PC-3 (cell line): ENCODE measurements around the gene TBC1D12. TPM values are rescaled to one million over a fixed set of nuclear protein-coding genes. Genes with fewer than 3 reads are reported as not detected.

Experiments
- ATAC-seq: fragments of 200-7000 bp; cut with Tn5 transposase; 2 replicates; pipeline ENCODE4 v1.9.1; 2020; ENCODE audit warnings: mild to moderate bottlenecking, moderate library complexity
- BruUV-seq: library from RNA; stranded (reverse); fragments of 400-500 nt; replicated peaks from 2 replicates; lab custom pipeline; 2021; lab: Mats Ljungman, UMichigan
- CTCF ChIA-PET: fragments of 300-600 bp; sonication (Branson Sonifier 250); formaldehyde crosslinking; loops from one replicate; lab custom pipeline; 2022; ENCODE audit warnings: antibody characterized with exemption; lab: Charles Lee
- POLR2A ChIA-PET: fragments of 300-600 bp; sonication (Branson Sonifier 250); formaldehyde crosslinking; loops from one replicate; lab custom pipeline; 2022; ENCODE audit warnings: antibody characterized with exemption; ENCODE audit not compliant: unreplicated experiment; lab: Charles Lee
- DNase-seq: peaks from one replicate; pipeline ENCODE4 v3.0.0-alpha.2; 2015
- H2AFZ ChIP-seq: fragments of 300-600 bp; sonication (generic); 2 replicates; pipeline ENCODE4 v1.6.0; 2016; ENCODE audit warnings: antibody characterized with exemption, low read length
- H3F3A ChIP-seq: fragments of 300-600 bp; sonication (generic); one replicate; pipeline ENCODE4 v1.6.0; 2017; ENCODE audit warnings: antibody characterized with exemption, low read length, control low read depth, mild to moderate bottlenecking; ENCODE audit not compliant: unreplicated experiment
- H3K27ac ChIP-seq: fragments of 300-600 bp; sonication (generic); 2 replicates; pipeline ENCODE4 v1.5.1; 2016; ENCODE audit warnings: mild to moderate bottlenecking, low read length
- H3K27me3 ChIP-seq: fragments of 300-600 bp; sonication (generic); 2 replicates; pipeline ENCODE4 v1.6.1; 2016; ENCODE audit warnings: low read length, mixed read lengths
- H3K36me3 ChIP-seq: fragments of 300-600 bp; sonication (generic); 2 replicates; pipeline ENCODE4 v1.6.1; 2016; ENCODE audit warnings: low read depth, mixed run types, low read length, mixed read lengths
- H3K4me1 ChIP-seq: fragments of 300-600 bp; sonication (generic); 2 replicates; pipeline ENCODE4 v1.5.1; 2016; ENCODE audit warnings: low read length; ENCODE audit not compliant: insufficient read depth
- H3K4me2 ChIP-seq: fragments of 300-600 bp; sonication (generic); 2 replicates; pipeline ENCODE4 v1.6.0; 2016; ENCODE audit warnings: low read length
- H3K4me3 ChIP-seq: fragments of 300-600 bp; sonication (generic); 2 replicates; pipeline ENCODE4 v1.5.1; 2016; ENCODE audit warnings: mild to moderate bottlenecking, low read length, mixed read lengths
- H3K79me2 ChIP-seq: fragments of 300-600 bp; sonication (generic); 2 replicates; pipeline ENCODE4 v1.6.1; 2017; ENCODE audit warnings: low read length, mixed read lengths
- H3K9ac ChIP-seq: fragments of 300-600 bp; sonication (generic); 2 replicates; pipeline ENCODE4 v1.6.0; 2016; ENCODE audit warnings: mild to moderate bottlenecking, low read length
- H3K9me2 ChIP-seq: fragments of 300-600 bp; sonication (generic); replicated peaks from 2 replicates; pipeline ENCODE4 v1.6.1; 2016; ENCODE audit warnings: mixed run types, low read length, mixed read lengths
- H3K9me3 ChIP-seq: fragments of 300-600 bp; sonication (generic); 2 replicates; pipeline ENCODE4 v1.6.1; 2016; ENCODE audit warnings: low read length, mixed read lengths
- H4K20me1 ChIP-seq: fragments of 300-600 bp; sonication (generic); 2 replicates; pipeline ENCODE4 v1.6.1; 2016; ENCODE audit warnings: low read length, mixed read lengths
- CTCF ChIP-seq: fragments of 300-600 bp; sonication (generic); conservative IDR thresholded peaks from 2 replicates; pipeline ENCODE4 v1.5.1; 2017; ENCODE audit warnings: antibody characterized with exemption, low read depth, mild to moderate bottlenecking, low read length
- EZH2 ChIP-seq: fragments of 300-600 bp; sonication (generic); IDR thresholded peaks from one replicate; pipeline ENCODE4 v1.6.1; 2017; ENCODE audit warnings: antibody characterized with exemption, mild to moderate bottlenecking, low read length; ENCODE audit not compliant: unreplicated experiment
- EZH2phosphoT487 ChIP-seq: fragments of 300-600 bp; sonication (generic); IDR thresholded peaks from 2 replicates; pipeline ENCODE4 v1.6.1; 2018; ENCODE audit warnings: mild to moderate bottlenecking, antibody characterized with exemption, low read length, borderline replicate concordance
- intact Hi-C: fragments of 100-400 bp; cut with micrococcal nuclease; formaldehyde crosslinking; loops from 2 replicates; pipeline ENCODE4 v1.9.0; 2023
- total RNA-seq: library from RNA; depleted of rRNA; stranded (reverse); fragments of >200 nt; gene quantifications from 2 replicates; pipeline ENCODE4 v1.2.3, GENCODE V29; 2014

TBC1D12 gene
- total RNA-seq, 1 experiment from 2014 or later = 4.5 TPM

- DNase-seq (no peak), ATAC-seq (no peak)
- BruUV-seq = no TSS peak
- Histone ChIP-seq H3K4me1 (no peaks in the 10 kb centered on the region), H3K79me2 (peaks cover 48% of the 10 kb centered on the region), H3F3A (no peaks in the 10 kb centered on the region), H3K4me3 (no peak overlapping the region), H3K9me3 (no peaks in the 10 kb centered on the region), H4K20me1 (no peaks in the 10 kb centered on the region), H2AFZ (no peak overlapping the region), H3K36me3 (no peaks in the 10 kb centered on the region), H3K4me2 (no peak overlapping the region), H3K27ac (no peak overlapping the region), H3K9ac (no peak overlapping the region), H3K9me2 (no peaks in the 10 kb centered on the region), H3K27me3 (no peaks in the 10 kb centered on the region)
- intact Hi-C loops = no loop called here
- CTCF ChIA-PET = no interaction called here
- POLR2A ChIA-PET = no interaction called here
- TF ChIP-seq CTCF (no peak), EZH2 (no peak), EZH2phosphoT487 (no peak)
Observed at GRCh38 chr10:94420998-94421528, 18.7 kb downstream of the TBC1D12 start.

GRCh38 chr10:94423627-94424026 is 21.3 kb downstream of the TBC1D12 start:
- H2AFZ ChIP-seq = no peak overlapping the region
- no peaks in the 10 kb centered on the region for H3K36me3 ChIP-seq
- POLR2A ChIA-PET = no interaction called here
- H3K27me3 ChIP-seq = no peaks in the 10 kb centered on the region
- no peak overlapping the region for H3K4me2 ChIP-seq
- H3K9ac ChIP-seq = no peak overlapping the region
- no peak for TF ChIP-seq EZH2
- no peak for TF ChIP-seq CTCF
- TF ChIP-seq EZH2phosphoT487 = no peak
- no peak overlapping the region for H3K4me3 ChIP-seq
- H3K79me2 ChIP-seq = peaks cover 48% of the 10 kb centered on the region
- no peaks in the 10 kb centered on the region for H3K9me2 ChIP-seq
- no peaks in the 10 kb centered on the region for H3K9me3 ChIP-seq
- intact Hi-C loops = no loop called here
- no TSS peak for BruUV-seq
- no peaks in the 10 kb centered on the region for H3K4me1 ChIP-seq
- ATAC-seq = no peak
- no peaks in the 10 kb centered on the region for H4K20me1 ChIP-seq
- no peak for DNase-seq
- no peak overlapping the region for H3K27ac ChIP-seq
- CTCF ChIA-PET = no interaction called here
- H3F3A ChIP-seq = no peaks in the 10 kb centered on the region

GRCh38 chr10:94424714-94425337 is 22.5 kb downstream of the TBC1D12 start:
- no peaks in the 10 kb centered on the region for H3K27me3 ChIP-seq
- ChIA-PET CTCF (no interaction called here), POLR2A (no interaction called here)
- BruUV-seq = no TSS peak
- no peaks in the 10 kb centered on the region for H4K20me1 ChIP-seq
- H3K9me2 ChIP-seq = no peaks in the 10 kb centered on the region
- intact Hi-C loops = no loop called here
- no peaks in the 10 kb centered on the region for H3K36me3 ChIP-seq
- no peak overlapping the region for H3K27ac ChIP-seq
- H3K9ac ChIP-seq = no peak overlapping the region
- no peaks in the 10 kb centered on the region for H3F3A ChIP-seq
- H2AFZ ChIP-seq = no peak overlapping the region
- no peaks in the 10 kb centered on the region for H3K4me1 ChIP-seq
- no peak overlapping the region for H3K4me2 ChIP-seq
- H3K9me3 ChIP-seq = no peaks in the 10 kb centered on the region
- peaks cover 49% of the 10 kb centered on the region for H3K79me2 ChIP-seq
- no peak for TF ChIP-seq CTCF
- no peak for TF ChIP-seq EZH2
- no peak for TF ChIP-seq EZH2phosphoT487
- DNase-seq = no peak
- ATAC-seq = no peak
- H3K4me3 ChIP-seq = no peak overlapping the region
